Measurements from ENCODE around the gene ZKSCAN5.

ZKSCAN5 gene

GRCh38 chr7:99504603-99505323, at the start of gene ZKSCAN5:
TSS of gene ZKSCAN5 (plus strand) at chr7:99504662. CDS start at chr7:99506045, 1,383 bp downstream.
- peak; percentile 95 for DNase-seq (ENCODE audit: low read depth)

- DNase-seq (ENCODE audit: low read depth), result no peak
Measured at GRCh38 chr7:99455874-99456273, 48.6 kb upstream of the ZKSCAN5 start.

DNA sequence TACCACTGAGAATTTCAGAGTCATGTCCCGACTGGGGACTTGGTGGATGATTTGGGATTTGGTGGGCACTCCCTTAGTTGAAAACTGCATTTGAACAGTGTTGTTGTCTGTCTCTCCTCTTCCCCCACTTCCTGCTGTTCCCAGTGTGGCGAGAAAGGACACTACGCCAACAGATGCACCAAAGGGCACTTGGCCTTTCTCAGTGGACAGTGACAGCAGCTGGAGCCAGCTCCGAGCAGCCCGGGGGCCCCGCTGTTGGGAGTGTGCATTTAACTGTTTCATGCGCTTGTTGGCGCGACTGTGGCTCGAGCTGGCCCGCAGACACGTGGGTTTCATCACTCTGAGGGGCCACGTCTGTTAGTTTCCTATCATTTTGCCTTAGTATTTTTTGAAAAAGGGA, 48.2 kb upstream of the ZKSCAN5 start:
- no peak for DNase-seq (ENCODE audit: low read depth)

GRCh38 chr7:99457050-99457649, 47.3 kb upstream of the ZKSCAN5 start:
- DNase-seq (ENCODE audit: low read depth), result no peak

- no peak for DNase-seq (ENCODE audit: low read depth)
Measured at GRCh38 chr7:99457650-99458493, 46.6 kb upstream of the ZKSCAN5 start.

- no peak for DNase-seq (ENCODE audit: low read depth)
Measured at GRCh38 chr7:99459087-99459486, 45.4 kb upstream of the ZKSCAN5 start.

DNA sequence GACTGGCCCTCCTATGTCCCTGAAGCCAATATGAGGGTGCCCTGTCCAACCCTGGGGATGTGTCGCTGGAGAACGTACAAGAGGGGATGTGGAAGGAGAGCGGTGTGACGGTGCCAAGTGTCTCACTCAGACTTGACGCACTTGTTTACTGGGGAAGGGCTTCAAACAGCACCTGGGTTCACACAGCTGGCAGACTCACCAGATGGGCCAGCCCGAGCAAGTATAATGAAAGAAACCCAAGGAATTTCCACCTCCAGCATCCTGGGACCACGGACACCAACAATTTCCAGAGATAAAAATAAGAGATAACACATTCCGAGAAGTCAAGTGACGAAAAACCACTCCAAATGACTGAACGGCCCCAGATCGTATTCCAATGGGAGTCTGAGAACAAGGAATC, 43.8 kb upstream of the ZKSCAN5 start:
- DNase-seq (ENCODE audit: low read depth), result no peak

DNA sequence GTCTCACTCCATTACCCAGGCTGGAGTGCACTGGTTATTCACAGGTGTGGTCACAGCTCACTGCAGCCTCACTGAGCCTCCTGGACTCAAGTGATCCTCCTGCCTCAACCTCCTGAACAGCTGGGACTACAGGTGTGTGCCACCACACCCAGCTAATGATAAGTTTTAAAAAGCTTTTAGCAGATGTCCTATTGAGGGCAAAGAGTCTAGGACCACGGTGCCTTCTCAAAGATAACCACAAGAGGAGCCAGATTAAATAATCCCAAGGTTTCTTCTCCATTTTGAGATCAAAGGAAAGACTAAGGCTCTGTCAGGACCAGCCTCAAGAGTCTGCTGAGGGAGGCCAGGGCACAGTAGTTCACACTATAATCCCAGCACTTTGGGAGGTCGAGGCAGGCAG, 43.2 kb upstream of the ZKSCAN5 start:
- no peak for DNase-seq (ENCODE audit: low read depth)

- DNase-seq (ENCODE audit: low read depth), result no peak
Measured at GRCh38 chr7:99465421-99465768, 39.1 kb upstream of the ZKSCAN5 start.

DNA sequence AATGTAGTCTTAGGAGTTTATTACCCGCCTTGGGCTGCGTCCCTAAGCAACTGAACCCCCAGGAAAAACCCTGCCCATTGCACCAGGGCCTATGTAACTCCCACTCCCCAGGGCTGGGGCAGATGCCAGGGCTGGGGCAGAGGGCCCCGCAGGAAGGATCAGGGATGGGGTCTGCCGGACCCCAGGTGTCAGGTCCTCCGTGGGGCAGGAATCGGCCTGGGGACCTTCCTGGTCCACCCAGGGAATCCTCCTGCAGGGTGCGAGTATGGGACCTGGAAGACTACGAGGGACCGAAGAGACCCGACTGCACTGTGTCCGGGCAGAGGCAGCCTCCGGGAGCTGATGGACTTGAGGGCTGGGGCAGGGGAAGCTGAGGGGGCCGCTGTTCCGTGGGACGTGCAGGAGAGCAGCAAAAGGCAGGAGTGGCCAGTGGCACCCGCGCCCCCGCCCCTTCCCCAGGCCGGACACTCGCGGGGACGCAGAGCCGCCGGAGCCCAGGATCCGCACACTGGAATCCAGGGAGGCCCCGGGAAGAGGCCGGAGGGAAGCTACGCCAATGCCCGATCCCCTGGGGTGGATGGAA, 36.0 kb upstream of the ZKSCAN5 start:
- DNase-seq (ENCODE audit: low read depth), result no peak

DNA sequence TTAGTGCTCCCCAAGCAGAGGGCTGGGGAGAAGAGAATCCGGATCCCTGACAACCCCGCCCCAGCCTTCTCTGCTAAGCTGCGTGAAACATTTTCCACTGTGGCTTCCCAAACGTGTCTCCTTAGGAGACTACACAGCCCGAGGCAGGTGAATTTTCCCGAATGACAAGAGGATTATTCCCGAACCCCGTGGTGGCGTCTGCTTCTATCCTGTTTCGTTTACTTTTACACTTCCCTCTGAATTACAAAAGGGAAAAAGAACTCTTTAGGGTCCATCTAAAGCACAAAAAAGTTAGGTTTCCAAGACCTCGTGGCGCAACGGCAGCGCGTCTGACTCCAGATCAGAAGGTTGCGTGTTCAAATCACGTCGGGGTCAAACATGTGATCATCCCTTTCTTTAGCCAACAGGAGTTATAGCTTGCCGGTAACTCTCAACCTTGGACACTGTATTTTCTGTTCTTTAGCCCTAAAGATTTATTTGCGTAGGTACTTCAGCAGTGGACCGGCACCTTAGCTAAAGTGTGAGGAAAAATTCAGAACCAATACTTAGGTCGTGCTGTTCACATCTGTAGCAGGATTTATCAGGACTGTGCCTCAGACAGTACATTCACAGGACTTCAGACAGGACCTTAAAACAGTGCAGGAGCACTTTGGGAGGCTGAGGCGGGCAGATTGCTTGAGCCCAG, 34.9 kb upstream of the ZKSCAN5 start:
- DNase-seq (ENCODE audit: low read depth), result no peak

DNA sequence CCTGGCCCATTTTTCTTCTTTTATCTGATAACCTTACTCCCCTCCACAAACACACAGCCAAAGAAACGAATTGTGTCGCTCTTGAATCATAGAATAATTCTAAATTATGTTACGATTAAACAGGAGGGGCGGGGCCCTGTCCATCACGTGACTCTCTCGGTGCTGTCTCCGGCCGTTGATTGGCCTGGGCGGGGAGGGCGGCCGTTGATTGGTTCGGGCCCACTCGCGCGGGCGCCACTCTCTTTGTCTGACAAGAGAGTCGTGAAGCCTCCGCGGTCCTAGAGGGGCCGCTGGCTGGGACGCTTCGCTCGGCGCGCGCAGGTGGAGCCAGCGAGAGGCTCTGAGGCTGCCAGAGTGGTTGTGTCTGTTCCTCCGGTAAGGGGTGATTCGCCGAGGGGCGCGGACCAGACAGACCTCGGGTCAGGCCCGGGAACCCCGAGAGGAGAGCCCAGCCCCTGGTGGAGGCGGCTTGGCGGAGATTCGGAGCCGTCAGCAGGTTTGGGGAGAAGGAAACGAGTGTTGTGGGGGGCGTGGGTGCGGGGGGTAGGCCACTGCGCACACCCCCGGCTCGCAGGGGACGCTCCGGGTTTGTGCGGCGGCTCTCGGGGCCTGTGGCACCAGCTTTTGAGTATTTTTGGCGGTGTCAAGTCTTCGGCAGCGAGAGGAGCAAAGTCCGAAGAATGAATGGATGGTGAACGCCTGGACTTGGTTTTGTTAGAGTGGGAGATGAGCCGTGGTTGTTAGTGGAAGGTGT, 31.7 kb upstream of the ZKSCAN5 start, which contains the start of gene ZNF789:
Gene ZNF789, plus strand, starts transcription at position 330 of the 754 bp plus-strand sequence. CDS start 3,567 bp downstream, outside the sequence.
- DNase-seq (ENCODE audit: low read depth), result peak; percentile 97

DNA sequence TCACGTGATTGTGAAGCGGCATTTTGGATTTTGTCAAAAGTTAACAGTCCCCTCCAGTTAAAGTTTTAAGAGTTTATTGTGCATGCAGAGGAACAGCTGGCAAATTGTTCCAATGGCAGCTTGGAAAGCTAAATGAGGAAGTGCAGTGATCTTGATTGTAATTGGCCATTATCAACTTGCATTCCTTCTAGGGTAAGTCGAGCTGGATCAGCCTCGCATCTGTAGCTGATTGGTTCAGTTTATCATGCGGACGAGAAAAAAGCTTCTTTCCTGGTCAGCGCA, 31.2 kb upstream of the ZKSCAN5 start:
- DNase-seq (ENCODE audit: low read depth), result no peak

DNA sequence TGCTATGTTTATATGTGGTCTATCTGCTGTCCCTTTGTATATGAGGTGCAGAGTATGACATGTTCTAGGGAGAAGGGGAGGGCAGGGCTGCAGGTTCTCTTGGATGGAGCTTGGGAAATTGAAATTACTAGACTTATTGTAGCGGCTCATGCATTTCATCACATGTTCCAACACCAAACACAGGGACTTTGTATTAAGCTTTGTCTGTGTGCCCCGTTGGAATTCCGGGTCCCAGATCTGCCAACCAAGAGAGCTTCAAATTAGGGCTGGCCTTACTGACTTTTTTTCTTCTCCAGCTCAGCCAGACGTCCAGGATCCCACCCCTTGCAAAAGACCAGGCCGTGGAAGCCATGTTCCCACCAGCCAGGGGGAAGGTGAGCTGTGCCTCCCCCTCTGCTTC, 28.4 kb upstream of the ZKSCAN5 start:
- DNase-seq (ENCODE audit: low read depth), result no peak

- DNase-seq (ENCODE audit: low read depth), result no peak
Measured at GRCh38 chr7:99478464-99479440, 25.7 kb upstream of the ZKSCAN5 start.

GRCh38 chr7:99485094-99485493, 19.4 kb upstream of the ZKSCAN5 start:
- no peak for DNase-seq (ENCODE audit: low read depth)

- DNase-seq (ENCODE audit: low read depth), result no peak
Measured at GRCh38 chr7:99489235-99489634, 15.2 kb upstream of the ZKSCAN5 start.

DNA sequence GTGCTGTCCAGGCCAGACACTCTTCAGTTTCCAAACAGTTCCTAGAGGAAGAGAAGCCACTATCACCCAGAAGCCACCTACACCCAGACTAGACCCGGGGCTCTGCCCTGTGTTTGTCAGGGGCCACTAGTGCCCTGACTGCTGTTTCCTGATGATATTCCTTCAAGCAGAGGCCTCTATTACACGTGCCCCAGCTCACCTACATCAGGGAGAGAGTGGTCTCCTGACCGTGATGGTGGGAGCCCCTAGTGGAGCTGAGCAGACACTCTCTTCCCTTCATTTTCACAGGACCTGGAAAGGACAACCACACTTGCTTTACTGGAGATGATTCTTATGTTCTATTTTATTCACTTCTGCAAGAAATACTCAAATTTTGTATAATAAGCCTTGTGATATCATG, 13.6 kb upstream of the ZKSCAN5 start:
- no peak for DNase-seq (ENCODE audit: low read depth)

- DNase-seq (ENCODE audit: low read depth), result no peak
Measured at GRCh38 chr7:99493823-99494222, 10.6 kb upstream of the ZKSCAN5 start.
